GM12878 (cell line): Measurements from ENCODE around the gene KCNC1. TPM values are rescaled to one million over a fixed set of nuclear protein-coding genes. Genes with fewer than 3 reads are reported as not detected.

Experiments
- ATAC-seq: fragments of 200-7000 bp; cut with Tn5 transposase; 3 replicates; pipeline ENCODE4 v1.9.1; 2020; ENCODE audit warnings: mild to moderate bottlenecking, moderate library complexity
- BruUV-seq: library from RNA; stranded (reverse); fragments of 400-500 nt; replicated peaks from 2 replicates; lab custom pipeline; 2021; lab: Mats Ljungman, UMichigan
- CTCF ChIA-PET: fragments of 300-600 bp; sonication (Branson Sonifier 250); formaldehyde crosslinking; extraction: SDS; loops from one replicate; lab custom pipeline; 2021; ENCODE audit warnings: inconsistent platforms; lab: Yijun Ruan, JAX
- POLR2A ChIA-PET: fragments of 350-600 bp; formaldehyde crosslinking; extraction: SDS; loops from one replicate; lab custom pipeline; 2021; ENCODE audit warnings: inconsistent platforms; lab: Charles Lee
- RAD21 ChIA-PET: fragments of 300-600 bp; sonication (Branson Sonifier 250); formaldehyde crosslinking; loops from one replicate; lab custom pipeline; 2023; ENCODE audit warnings: antibody characterized with exemption; ENCODE audit not compliant: unreplicated experiment; lab: Charles Lee
- SMC1A ChIA-PET: fragments of 300-600 bp; sonication (Branson Sonifier 250); formaldehyde crosslinking; loops from one replicate; lab custom pipeline; 2023; ENCODE audit not compliant: unreplicated experiment, uncharacterized antibody; lab: Charles Lee
- DNase-seq: peaks from one replicate; pipeline ENCODE4 v3.0.0-alpha.2; 2011; ENCODE audit warnings: low read depth, low spot score
- FAIRE-seq: peaks from 3 replicates; lab custom pipeline; 2011; peaks lifted over from hg19 to GRCh38; lab: Jason Lieb, UNC
- H2AFZ ChIP-seq: 2 replicates; pipeline ENCODE4 v1.6.0; 2011; ENCODE audit warnings: low read depth, low read length, control low read depth; ENCODE audit not compliant: control insufficient read depth
- H3K27ac ChIP-seq: 2 replicates; pipeline ENCODE4 v1.5.1; 2011; ENCODE audit warnings: control low read depth; ENCODE audit not compliant: control insufficient read depth, insufficient read depth
- H3K27me3 ChIP-seq, 2 experiments: replicated peaks in 1 of 2; 2 replicates each; pipeline versions ENCODE4 v1.6.0 to v1.6.1; 2011; ENCODE audit warnings: low read length in 1 of 2; ENCODE audit not compliant: control insufficient read depth in 2 of 2, insufficient read depth in 2 of 2
- H3K36me3 ChIP-seq, 2 experiments: 2 replicates each; pipeline ENCODE4 v1.5.1; 2011; ENCODE audit warnings: low read length in 1 of 2; ENCODE audit not compliant: control insufficient read depth in 2 of 2, insufficient read depth in 2 of 2
- H3K4me1 ChIP-seq: 2 replicates; pipeline ENCODE4 v1.6.1; 2011; ENCODE audit warnings: mild to moderate bottlenecking, low read length, moderate library complexity, mixed read lengths; ENCODE audit not compliant: control insufficient read depth, insufficient read depth
- H3K4me2 ChIP-seq: 2 replicates; pipeline ENCODE4 v1.6.0; 2011; ENCODE audit warnings: control low read depth; ENCODE audit not compliant: control insufficient read depth, insufficient read depth
- H3K4me3 ChIP-seq: fragments of 200-600 bp; sonication (generic); 2 replicates; pipeline ENCODE4 v1.5.1; 2016
- H3K79me2 ChIP-seq: 2 replicates; pipeline ENCODE4 v1.6.0; 2011; ENCODE audit warnings: low read length; ENCODE audit not compliant: control insufficient read depth, insufficient read depth
- H3K9ac ChIP-seq: 2 replicates; pipeline ENCODE4 v1.8.0; 2011; ENCODE audit warnings: low read length, control low read depth, mixed read lengths; ENCODE audit not compliant: control insufficient read depth, insufficient read depth
- H3K9me3 ChIP-seq: replicated peaks from 3 replicates; pipeline ENCODE4 v1.5.1; 2011; ENCODE audit warnings: mild to moderate bottlenecking, low read length; ENCODE audit not compliant: control insufficient read depth, insufficient read depth
- H4K20me1 ChIP-seq: 2 replicates; pipeline ENCODE4 v1.6.0; 2011; ENCODE audit not compliant: control insufficient read depth, insufficient read depth
- ATF2 ChIP-seq: IDR thresholded peaks from 2 replicates; pipeline ENCODE4 v1.6.1; 2012; ENCODE audit warnings: low read length, inconsistent platforms
- ATF7 ChIP-seq: fragments of 450-650 bp; IDR thresholded peaks from 2 replicates; pipeline ENCODE4 v1.6.1; 2016; ENCODE audit warnings: low read depth, mild to moderate bottlenecking
- BACH1 ChIP-seq: fragments of 450-650 bp; IDR thresholded peaks from 2 replicates; pipeline ENCODE4 v1.6.1; 2017; ENCODE audit warnings: mild to moderate bottlenecking, borderline replicate concordance
- CBX3 ChIP-seq: fragments of 200-600 bp; sonication (generic); IDR thresholded peaks from 2 replicates; pipeline ENCODE4 v1.6.1; 2016; ENCODE audit warnings: low read depth, borderline replicate concordance
- CHD1 ChIP-seq: IDR thresholded peaks from 2 replicates; pipeline ENCODE4 v1.6.1; 2012; ENCODE audit warnings: low read depth, low read length, improper control_type of control experiment
- CTCF ChIP-seq, 3 experiments: IDR thresholded peaks in 2 of 3; conservative IDR thresholded peaks in 1 of 3; 2 replicates each; pipeline ENCODE4 v1.5.1; 2011; ENCODE audit warnings: low read depth in 3 of 3, low read length in 3 of 3, mild to moderate bottlenecking in 3 of 3, control low read depth in 2 of 3, moderate library complexity in 2 of 3, inconsistent platforms in 1 of 3, mixed read lengths in 1 of 3; ENCODE audit not compliant: control insufficient read depth in 2 of 3, insufficient read depth in 1 of 3; ENCODE audit errors: extremely low read depth in 1 of 3
- EED ChIP-seq: sonication (generic); IDR thresholded peaks from 2 replicates; pipeline ENCODE4 v1.6.1; 2016; ENCODE audit warnings: antibody characterized with exemption, low read depth
- HDGF ChIP-seq: fragments of 450-650 bp; IDR thresholded peaks from 2 replicates; pipeline ENCODE4 v1.6.1; 2016; ENCODE audit warnings: antibody characterized with exemption
- IRF3 ChIP-seq: fragments of 450-650 bp; IDR thresholded peaks from 2 replicates; pipeline ENCODE4 v1.6.1; 2014; ENCODE audit warnings: mild to moderate bottlenecking
- IRF4 ChIP-seq: IDR thresholded peaks from 2 replicates; pipeline ENCODE4 v1.6.1; 2011; ENCODE audit warnings: low read depth, low read length
- JUNB ChIP-seq: IDR thresholded peaks from 2 replicates; pipeline ENCODE4 v1.6.1; 2016; ENCODE audit warnings: antibody characterized with exemption, mild to moderate bottlenecking
- MEF2A ChIP-seq: IDR thresholded peaks from 2 replicates; pipeline ENCODE4 v1.6.1; 2011; ENCODE audit warnings: low read depth, mild to moderate bottlenecking, low read length, moderate library complexity; ENCODE audit not compliant: insufficient read depth
- MTA3 ChIP-seq: IDR thresholded peaks from 2 replicates; pipeline ENCODE4 v1.6.1; 2012; ENCODE audit warnings: low read length, inconsistent platforms, borderline replicate concordance
- POLR2A ChIP-seq: IDR thresholded peaks from 2 replicates; pipeline ENCODE4 v1.6.1; 2011; ENCODE audit warnings: low read depth, mild to moderate bottlenecking, low read length
- SIX5 ChIP-seq: IDR thresholded peaks from 2 replicates; pipeline ENCODE4 v1.6.1; 2011; ENCODE audit warnings: mild to moderate bottlenecking, low read depth, low read length, moderate library complexity; ENCODE audit not compliant: severe bottlenecking
- SMAD1 ChIP-seq: fragments of 450-650 bp; IDR thresholded peaks from 2 replicates; pipeline ENCODE4 v1.6.1; 2018; ENCODE audit warnings: mild to moderate bottlenecking, low read depth; ENCODE audit not compliant: partially characterized antibody
- ZNF207 ChIP-seq: fragments of 450-650 bp; IDR thresholded peaks from 2 replicates; pipeline ENCODE4 v1.6.1; 2014; ENCODE audit warnings: antibody characterized with exemption, mild to moderate bottlenecking, borderline replicate concordance
- ZNF622 ChIP-seq: fragments of 450-650 bp; IDR thresholded peaks from 2 replicates; pipeline ENCODE4 v1.6.1; 2017; ENCODE audit warnings: mild to moderate bottlenecking, inconsistent platforms
- WGBS: methylation state at CpG from one replicate; pipeline ENCODE4 v1.1.6; 2016; ENCODE audit warnings: low lambda C conversion rate; ENCODE audit not compliant: insufficient replicate concordance, insufficient coverage; ENCODE audit errors: missing lambda C conversion rate; 5-methylcytosine and 5-hydroxymethylcytosine counted together
- in situ Hi-C: fragments of 300-500 bp; cut with MboI; formaldehyde crosslinking; loops from 9 replicates; pipeline ENCODE4 v1.14.3; 2018; ENCODE audit warnings: mixed read lengths
- intact Hi-C: fragments of 100-400 bp; cut with micrococcal nuclease; formaldehyde crosslinking; loops from one replicate; pipeline ENCODE4 v1.14.2; 2022; ENCODE audit not compliant: unreplicated experiment
- polyA plus RNA-seq, 11 experiments: library from polyadenylated mRNA; depleted of rRNA in 4 of 11; unstranded in 6 of 11; stranded (reverse) in 5 of 11; fragments of >200 nt; fragmentation: Nextera tagmentation in 4 of 11; fragmentation: Illumina TruSeq in 1 of 11; extraction: Ambion mirVana in 4 of 11; extraction: Trizol in 1 of 11; gene quantifications; 1 replicate in 1 of 11; 2 replicates in 10 of 11; pipeline versions ENCODE4 v1.2.1 to v1.2.3, GENCODE V29; 2011 to 2016; ENCODE audit warnings: inconsistent platforms in 2 of 11, missing spikeins in 2 of 11, low read depth in 1 of 11
- total RNA-seq, 4 experiments: library from RNA; depleted of rRNA in 3 of 4; stranded (reverse); fragments of >200 nt in 3 of 4; fragmentation: Illumina TruSeq in 1 of 4; extraction: Trizol in 1 of 4; gene quantifications; 2 replicates each; pipeline versions ENCODE4 v1.2.1 to v1.2.3, GENCODE V29; 2013 to 2021

KCNC1 gene
- total and polyA plus RNA-seq, 10 of the 15 experiments (the other 5 are each of a cell fraction or from before 2014, with no cell fraction given): 0.27 to 0.34 TPM; not detected in 8

DNA sequence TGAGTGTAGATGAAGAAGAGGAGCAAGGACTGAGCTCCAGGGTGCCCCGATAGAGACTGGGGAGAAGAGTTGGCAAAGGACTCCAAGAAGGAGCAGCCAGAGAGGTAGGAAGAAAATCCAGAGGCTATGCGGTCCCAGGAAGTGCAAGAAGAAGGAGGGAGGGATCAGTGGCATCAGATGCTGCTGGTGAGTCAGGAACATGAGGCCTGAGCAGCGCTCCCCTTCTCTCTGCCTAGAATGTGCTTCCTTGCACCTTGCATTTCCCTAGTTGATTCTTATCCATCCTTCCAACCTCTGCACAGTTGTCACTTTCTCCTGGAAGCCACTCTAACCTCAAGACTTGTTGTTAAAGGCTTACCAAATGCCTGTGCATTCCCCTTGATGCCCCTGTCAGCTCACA lies 21.3 kb downstream of the KCNC1 start:
- RAD21 ChIA-PET: interaction anchor here (1.5 kb wide), 1 partner anchor 223 kb away, joined by 5 read pairs; no protein-coding TSS in a partner anchor
- H3K4me1 ChIP-seq: no peaks in the 10 kb centered on the region
- intact Hi-C loops: no loop called here
- SMC1A ChIA-PET: no interaction called here
- TF ChIP-seq ZNF207 (no peak), CBX3 (no peak), MTA3 (no peak), HDGF (no peak), IRF4 (no peak), ZNF622 (no peak), JUNB (no peak), CHD1 (no peak), MEF2A (no peak), ATF7 (no peak), IRF3 (no peak), ATF2 (no peak), SIX5 (no peak), BACH1 (no peak), EED (no peak), POLR2A (no peak), SMAD1 (no peak), CTCF (IDR thresholded peaks at IDR 0.05 in 2 of 3, conservative IDR thresholded peaks at IDR 0.05 in 1 of 3; ENCODE audit: control insufficient read depth in 2 of 3, extremely low read depth in 1 of 3, insufficient read depth in 1 of 3, low read depth in 3 of 3, low read length in 3 of 3) (no peak)
- no peaks in the 10 kb centered on the region for H3K79me2 ChIP-seq
- no peak overlapping the region for H3K9ac ChIP-seq
- FAIRE-seq: no peak
- BruUV-seq: no TSS peak
- POLR2A ChIA-PET: no interaction called here
- no peak overlapping the region for H3K27ac ChIP-seq
- no peaks in the 10 kb centered on the region for H3K27me3 ChIP-seq
- CTCF ChIA-PET: interaction anchor here (1.3 kb wide), 1 partner anchor 223 kb away, joined by 4 read pairs; no protein-coding TSS in a partner anchor
- H3K4me3 ChIP-seq: no peak overlapping the region
- DNase-seq: no peak
- H4K20me1 ChIP-seq: no peaks in the 10 kb centered on the region
- H3K4me2 ChIP-seq: no peak overlapping the region
- in situ Hi-C loops: no loop called here
- 28% methylated on average over 3 of the region's 3 CpGs for WGBS
- no peaks in the 10 kb centered on the region for H3K9me3 ChIP-seq
- ATAC-seq: no peak
- H2AFZ ChIP-seq: no peak overlapping the region
- H3K36me3 ChIP-seq: no peaks in the 10 kb centered on the region
